SK-MEL-5 (cell line): ENCODE measurements around the gene OLFML2B. TPM values are rescaled to one million over a fixed set of nuclear protein-coding genes. Genes with fewer than 3 reads are reported as not detected.

Experiments used
- DNase-seq: peaks from one replicate; pipeline ENCODE4 v3.0.0-alpha.2; 2016; ENCODE audit warnings: low read depth, low spot score
- in situ Hi-C: cut with HindIII; loops from 2 replicates; pipeline ENCODE4 v1.10.0; 2016; ENCODE audit warnings: low sequenced_read_pairs, high pct_unique_total_duplicates, low pct_unique_long_range_greater_than_20kb
- total RNA-seq: library from RNA; depleted of rRNA; stranded (reverse); fragments of >200 nt; shearing (Covaris generic); gene quantifications from 2 replicates; pipeline ENCODE4 v1.2.3, GENCODE V29; 2014; rRNA removed

Gene OLFML2B
- total RNA-seq, 1 experiment from 2014 or later, result 1.1 TPM

DNA sequence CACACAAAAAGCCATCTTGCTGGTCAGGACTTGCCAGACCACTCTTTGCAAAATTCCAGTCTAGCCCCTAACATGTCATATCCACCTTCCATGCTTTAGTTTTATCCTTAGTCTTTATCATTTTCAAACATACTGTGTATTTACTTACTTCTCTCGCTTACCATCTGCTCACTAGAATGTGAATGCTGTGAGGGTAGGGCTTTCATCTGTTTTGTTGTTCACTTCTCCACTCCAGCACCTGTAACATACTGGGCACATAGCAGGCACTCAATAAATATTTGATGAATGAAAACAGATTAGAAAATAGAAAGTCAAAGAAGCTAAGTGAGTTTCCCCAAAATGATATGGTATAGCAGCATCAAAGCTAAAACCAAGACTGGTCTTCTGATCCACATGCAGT, 79.9 kb downstream of the OLFML2B start:
- in situ Hi-C loops, result no loop called here
- DNase-seq, result no peak

DNA sequence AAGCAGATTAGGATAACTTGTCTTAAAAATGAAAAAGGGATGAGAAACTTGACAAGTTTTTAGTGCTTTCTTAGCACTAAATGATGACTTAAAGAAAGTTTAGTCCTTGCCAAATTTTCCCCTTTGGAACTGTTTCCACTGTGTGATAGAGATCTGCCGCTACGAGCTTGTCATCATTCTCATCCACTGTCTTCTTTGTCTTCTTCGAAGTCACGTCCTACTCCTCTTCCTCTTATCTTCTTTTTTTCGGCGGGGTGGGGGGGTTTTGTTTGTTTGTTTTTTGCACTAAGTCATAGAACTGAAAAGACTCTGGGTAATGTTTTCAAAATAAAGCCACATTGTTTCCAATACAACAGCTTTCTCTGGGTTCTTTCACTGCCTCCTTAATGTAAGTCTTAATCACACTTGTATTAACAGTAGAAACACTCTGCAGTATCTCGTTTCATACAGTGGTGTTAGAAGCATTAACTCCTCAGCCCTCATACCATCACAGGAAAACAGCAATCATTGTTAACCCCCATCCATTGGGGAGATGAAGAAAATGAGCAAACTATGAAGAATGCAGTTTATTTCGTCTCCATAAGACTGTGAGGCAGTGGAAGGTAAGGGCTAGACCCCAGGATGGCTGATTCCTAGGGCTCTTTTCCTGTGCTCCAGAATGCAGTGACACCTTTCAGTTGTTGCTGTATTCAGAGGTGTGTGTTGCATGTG, 81.8 kb downstream of the OLFML2B start:
- DNase-seq, result no peak
- in situ Hi-C loops, result no loop called here

DNA sequence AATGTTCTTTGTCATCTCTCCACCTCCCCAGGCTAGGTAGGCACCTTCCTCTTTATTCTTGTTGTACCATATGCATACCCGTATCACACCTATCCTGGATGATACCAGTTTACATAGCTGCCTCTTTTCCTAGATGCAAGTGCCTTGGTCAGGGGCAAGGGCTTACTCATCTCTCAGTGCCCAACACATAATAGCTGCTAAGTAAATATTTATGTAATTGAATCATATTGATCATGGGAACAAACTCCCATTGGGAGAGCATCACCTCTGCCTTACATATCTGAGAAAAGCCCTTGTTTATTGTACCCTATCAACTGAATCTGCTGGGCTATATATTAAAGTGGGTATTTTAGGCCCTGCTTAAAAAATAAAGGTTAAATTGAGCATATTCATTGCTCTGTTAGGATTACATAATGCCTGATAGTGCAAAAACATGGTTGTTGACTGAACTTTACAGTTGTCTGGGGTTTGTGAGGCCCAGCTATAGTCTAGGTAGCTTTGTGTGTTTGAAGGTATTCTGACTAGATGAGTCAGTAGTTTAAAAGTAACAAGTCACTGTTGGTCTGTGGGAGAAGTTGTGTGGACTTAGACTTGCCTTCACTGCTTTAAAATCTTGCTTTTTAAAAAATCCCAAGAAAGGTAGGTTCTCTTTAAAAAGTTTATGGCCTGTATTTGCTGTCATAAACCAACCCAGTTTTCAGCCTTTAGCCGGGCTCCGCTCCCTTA, 82.6 kb downstream of the OLFML2B start:
- in situ Hi-C loops, result no loop called here

DNA sequence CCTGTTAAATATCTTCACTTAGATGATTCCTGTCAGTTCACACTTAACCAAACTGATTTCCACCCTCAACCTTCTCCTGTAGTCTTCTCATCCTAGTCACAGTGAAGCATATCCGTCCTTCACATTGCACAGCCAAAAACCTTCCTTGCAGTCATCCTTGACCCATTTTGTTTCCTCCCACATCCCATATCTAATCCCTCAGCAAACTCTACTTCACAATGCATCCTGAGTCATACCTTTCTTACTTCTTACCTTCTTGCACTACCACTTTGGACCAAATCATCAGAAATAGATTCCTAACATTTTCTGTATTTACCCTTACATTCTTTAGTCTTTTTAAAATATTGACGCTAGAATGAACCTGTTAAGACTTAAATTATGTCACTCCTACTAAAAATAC, 86.9 kb downstream of the OLFML2B start:
- no peak for DNase-seq
- in situ Hi-C loops, result no loop called here

More for the DNA sequence above, 82.6 kb downstream of the OLFML2B start:
- DNase-seq, result no peak

DNA sequence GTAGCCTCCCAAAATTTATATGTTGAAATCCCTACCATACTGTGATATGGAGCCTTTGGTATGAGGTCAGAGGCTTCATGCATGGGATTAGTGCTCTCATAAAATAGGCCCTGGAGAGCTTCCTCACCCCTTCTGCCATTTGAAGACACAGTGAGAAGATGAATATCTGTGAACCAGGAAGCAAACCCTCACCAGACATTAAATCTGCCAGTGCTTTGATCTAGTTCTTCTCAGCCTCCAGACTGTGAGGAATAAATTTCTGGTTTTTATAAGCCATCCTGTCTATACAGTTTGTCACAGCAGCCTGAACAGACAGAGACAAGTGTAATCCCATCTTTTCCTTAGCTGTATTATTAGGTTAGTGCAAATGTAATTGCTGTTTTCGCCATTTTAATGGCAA, 88.4 kb downstream of the OLFML2B start:
- in situ Hi-C loops, result no loop called here
- DNase-seq, result no peak

DNA sequence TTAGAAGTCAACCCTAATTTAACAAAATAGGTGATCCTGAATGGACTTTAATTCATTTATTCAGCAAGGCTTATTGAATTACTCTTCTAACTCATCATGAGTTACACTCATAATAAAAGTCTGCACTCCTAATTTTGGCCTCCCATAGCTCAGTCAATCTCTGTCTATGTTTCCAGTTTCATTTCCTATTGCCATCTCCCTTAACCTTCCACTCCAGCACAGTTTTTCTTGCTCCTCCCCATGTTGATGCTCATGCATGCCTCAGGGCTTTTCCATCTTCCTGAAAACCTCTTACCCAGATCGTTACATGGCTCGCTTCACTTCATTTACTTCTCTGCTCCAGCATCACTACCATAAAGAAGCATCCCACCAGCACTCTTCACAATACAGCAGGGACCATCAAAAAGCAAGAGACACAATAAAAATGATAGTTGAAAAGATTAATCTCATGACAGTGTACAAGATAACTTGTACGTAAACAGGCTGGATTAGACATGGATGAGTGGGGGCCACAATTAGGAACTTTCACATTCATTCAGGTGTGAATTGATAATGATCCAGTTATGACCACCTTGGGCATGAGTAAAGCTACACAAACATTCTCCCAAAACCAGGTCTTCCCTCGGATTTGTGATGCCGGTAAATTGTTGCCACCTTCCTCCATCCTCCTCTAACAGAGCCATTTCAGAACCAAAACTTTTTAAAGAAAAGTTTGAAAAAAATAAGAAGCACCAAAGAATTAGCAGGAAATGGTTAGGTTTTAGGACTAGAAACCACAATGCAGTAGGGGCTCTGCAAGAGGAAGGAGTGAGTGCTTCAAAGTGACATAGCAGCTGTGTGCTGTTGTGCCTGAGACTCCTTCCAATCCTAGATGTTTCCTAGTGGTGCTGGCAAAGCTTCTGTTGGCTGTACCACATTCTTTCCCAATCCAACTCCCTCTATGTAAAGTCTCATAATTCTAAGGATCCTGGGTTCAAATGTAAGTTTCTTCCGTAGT, 89.8 kb downstream of the OLFML2B start:
- no peak for DNase-seq
- in situ Hi-C loops, result no loop called here

Other genes with a start within 250 kb of the OLFML2B start
- 0.29 and 0.85 TPM in 2 replicates for gene NOS1AP, start 45.8 kb upstream of the OLFML2B start, total RNA-seq